H9 (cell line): ENCODE data around the gene EEF1AKMT3. TPM values are rescaled to one million over a fixed set of nuclear protein-coding genes. Genes with fewer than 3 reads are reported as not detected.

Experiments
- DNase-seq: peaks from one replicate; pipeline ENCODE4 v3.0.0-alpha.2; 2017
- H2AFZ ChIP-seq: one replicate; pipeline ENCODE4 v1.6.1; 2013; ENCODE audit warnings: mild to moderate bottlenecking, low read length, control low read depth, moderate library complexity
- H2AK5ac ChIP-seq: 2 replicates; pipeline ENCODE4 v1.6.1; 2013; ENCODE audit warnings: low read length, control low read depth, mixed read lengths; ENCODE audit not compliant: insufficient read length
- H2BK120ac ChIP-seq: one replicate; pipeline ENCODE4 v1.6.1; 2013; ENCODE audit warnings: low read depth, mild to moderate bottlenecking, low read length, control low read depth, inconsistent platforms; ENCODE audit not compliant: poor library complexity, severe bottlenecking
- H2BK12ac ChIP-seq: 2 replicates; pipeline ENCODE4 v1.6.1; 2013; ENCODE audit warnings: low read length, control low read depth, mixed read lengths, low read depth; ENCODE audit not compliant: insufficient read length
- H2BK15ac ChIP-seq: 2 replicates; pipeline ENCODE4 v1.6.1; 2013; ENCODE audit warnings: low read depth, low read length, control low read depth
- H2BK20ac ChIP-seq: one replicate; pipeline ENCODE4 v1.6.1; 2013; ENCODE audit warnings: low read depth, mild to moderate bottlenecking, low read length, control low read depth, inconsistent platforms; ENCODE audit not compliant: poor library complexity, severe bottlenecking
- H2BK5ac ChIP-seq: 2 replicates; pipeline ENCODE4 v1.6.1; 2013; ENCODE audit warnings: low read length, control low read depth, mixed read lengths; ENCODE audit not compliant: insufficient read length
- H3K14ac ChIP-seq: 2 replicates; pipeline ENCODE4 v1.6.1; 2013; ENCODE audit warnings: low read length, control low read depth; ENCODE audit not compliant: insufficient read depth
- H3K18ac ChIP-seq: 2 replicates; pipeline ENCODE4 v1.6.1; 2013; ENCODE audit warnings: low read depth, mild to moderate bottlenecking, mixed read lengths, low read length, control low read depth; ENCODE audit not compliant: insufficient read length
- H3K23ac ChIP-seq: 2 replicates; pipeline ENCODE4 v1.6.1; 2013; ENCODE audit warnings: low read length, control low read depth, mixed read lengths, low read depth; ENCODE audit not compliant: insufficient read length
- H3K23me2 ChIP-seq: 2 replicates; pipeline ENCODE4 v1.6.1; 2013; ENCODE audit warnings: low read depth, mild to moderate bottlenecking, mixed read lengths, low read length, control low read depth; ENCODE audit not compliant: insufficient read length, poor library complexity, severe bottlenecking
- H3K27ac ChIP-seq: 2 replicates; pipeline ENCODE4 v1.5.1; 2013; ENCODE audit warnings: low read length, control low read depth, mixed read lengths, low read depth; ENCODE audit not compliant: insufficient read length
- H3K27me3 ChIP-seq: 2 replicates; pipeline ENCODE4 v1.6.1; 2013; ENCODE audit warnings: low read length, control low read depth, inconsistent platforms; ENCODE audit not compliant: insufficient read depth
- H3K4ac ChIP-seq: 2 replicates; pipeline ENCODE4 v1.6.1; 2013; ENCODE audit warnings: low read depth, mild to moderate bottlenecking, control low read depth, inconsistent platforms, low read length, moderate library complexity
- H3K4me1 ChIP-seq: 2 replicates; pipeline ENCODE4 v1.6.1; 2013; ENCODE audit warnings: low read length, control low read depth, inconsistent platforms; ENCODE audit not compliant: insufficient read depth
- H3K4me2 ChIP-seq: 2 replicates; pipeline ENCODE4 v1.6.1; 2013; ENCODE audit warnings: low read length, control low read depth, mixed read lengths; ENCODE audit not compliant: insufficient read length, insufficient read depth
- H3K56ac ChIP-seq: 2 replicates; pipeline ENCODE4 v1.6.1; 2013; ENCODE audit warnings: low read depth, mild to moderate bottlenecking, mixed read lengths, low read length, control low read depth; ENCODE audit not compliant: insufficient read length
- H3K79me1 ChIP-seq: 2 replicates; pipeline ENCODE4 v1.6.1; 2013; ENCODE audit warnings: low read depth, mild to moderate bottlenecking, moderate library complexity, low read length, control low read depth, inconsistent platforms; ENCODE audit not compliant: insufficient read depth, poor library complexity, severe bottlenecking
- H3K79me2 ChIP-seq: 2 replicates; pipeline ENCODE4 v1.6.1; 2013; ENCODE audit warnings: low read length, control low read depth, inconsistent platforms; ENCODE audit not compliant: insufficient read depth
- H3K9ac ChIP-seq: 2 replicates; pipeline ENCODE4 v1.6.1; 2013; ENCODE audit warnings: low read length, control low read depth, mixed read lengths; ENCODE audit not compliant: insufficient read length; ENCODE audit errors: extremely low read depth
- H3K9me3 ChIP-seq: one replicate; pipeline ENCODE4 v1.6.1; 2013; ENCODE audit warnings: low read depth, low read length, inconsistent platforms; ENCODE audit not compliant: control insufficient read depth
- H3T11ph ChIP-seq: one replicate; pipeline ENCODE4 v1.6.1; 2013; ENCODE audit warnings: mild to moderate bottlenecking, low read length, control low read depth, inconsistent platforms
- H4K20me1 ChIP-seq: one replicate; pipeline ENCODE4 v1.6.1; 2013; ENCODE audit not compliant: control insufficient read depth, insufficient read length, insufficient read depth
- H4K5ac ChIP-seq: 2 replicates; pipeline ENCODE4 v1.6.1; 2013; ENCODE audit warnings: low read depth, mild to moderate bottlenecking, mixed read lengths, low read length, control low read depth; ENCODE audit not compliant: insufficient read length
- H4K8ac ChIP-seq: replicated peaks from 2 replicates; pipeline ENCODE4 v1.6.1; 2013; ENCODE audit warnings: low read length, control low read depth, mixed read lengths, low read depth; ENCODE audit not compliant: insufficient read length
- H4K91ac ChIP-seq: 2 replicates; pipeline ENCODE4 v1.6.1; 2013; ENCODE audit warnings: low read depth, mild to moderate bottlenecking, moderate library complexity, mixed read lengths, low read length, control low read depth; ENCODE audit not compliant: insufficient read length
- H3K27ac Mint-ChIP-seq, 3 experiments: 2 replicates in 2 of 3; 3 replicates in 1 of 3; pipeline ENCODE4 v1.8.0; 2020 to 2021; ENCODE audit warnings: mixed read lengths in 3 of 3, mild to moderate bottlenecking in 1 of 3, moderate library complexity in 1 of 3
- H3K27me3 Mint-ChIP-seq: 2 replicates; pipeline ENCODE4 v1.8.0; 2021; ENCODE audit warnings: low read depth, mild to moderate bottlenecking, moderate library complexity, mixed read lengths
- H3K36me3 Mint-ChIP-seq, 3 experiments: 2 replicates in 2 of 3; 3 replicates in 1 of 3; pipeline ENCODE4 v1.8.0; 2020 to 2021; ENCODE audit warnings: low read depth in 3 of 3, mixed read lengths in 3 of 3; ENCODE audit not compliant: insufficient read depth in 1 of 3
- H3K4me1 Mint-ChIP-seq, 2 experiments: 2 replicates each; pipeline ENCODE4 v1.8.0; 2020; ENCODE audit warnings: mixed read lengths in 2 of 2
- H3K4me3 Mint-ChIP-seq, 2 experiments: 2 replicates in 1 of 2; 3 replicates in 1 of 2; pipeline ENCODE4 v1.8.0; 2020 to 2021; ENCODE audit warnings: mild to moderate bottlenecking in 2 of 2, mixed read lengths in 2 of 2, moderate library complexity in 1 of 2
- H3K9me3 Mint-ChIP-seq, 2 experiments: 2 replicates in 1 of 2; 3 replicates in 1 of 2; pipeline ENCODE4 v1.8.0; 2020; ENCODE audit warnings: mild to moderate bottlenecking in 2 of 2, mixed read lengths in 2 of 2, moderate library complexity in 1 of 2
- CTCF ChIP-seq: fragments of 200-600 bp; sonication (generic); conservative IDR thresholded peaks from 3 replicates; pipeline ENCODE4 v1.8.0; 2021; ENCODE audit warnings: antibody characterized with exemption, mild to moderate bottlenecking
- WGBS: extraction: QIAGEN DNeasy Blood & Tissue Kit; methylation state at CpG from one replicate; pipeline ENCODE4 v1.1.7; 2013; ENCODE audit warnings: missing lambda C conversion rate, low lambda C conversion rate, mixed read lengths; ENCODE audit not compliant: insufficient read length; ENCODE audit errors: extremely low coverage; 5-methylcytosine and 5-hydroxymethylcytosine counted together
- total RNA-seq: library from RNA; stranded (reverse); gene quantifications from 2 replicates; pipeline ENCODE4 v1.2.1, GENCODE V29; 2021

Gene EEF1AKMT3
- total RNA-seq, 1 experiment from 2014 or later, result 2.9 TPM

GRCh38 chr12:57752668-57753000 lies 19.8 kb upstream of the EEF1AKMT3 start:
- no peak overlapping the region for H3K23ac ChIP-seq
- no peak overlapping the region for H3K14ac ChIP-seq
- no peak overlapping the region for H2AFZ ChIP-seq
- H3K27ac Mint-ChIP-seq, result peak overlapping the region in 2 of 3 experiments; percentile 10 to 81; a peak in 2 of 7 replicates
- H3K4ac ChIP-seq, result no peak overlapping the region
- peaks cover 43 to 44% of the 10 kb centered on the region in 2 experiments for H3K4me1 Mint-ChIP-seq
- no CpG with 5 or more reads among the region's 5 CpGs for WGBS
- peak overlapping the region; percentile 96 to 98 for H3K4me3 Mint-ChIP-seq
- H3K18ac ChIP-seq, result no peak overlapping the region
- peaks cover 17% of the 10 kb centered on the region for H3K23me2 ChIP-seq
- no peaks in the 10 kb centered on the region for H4K20me1 ChIP-seq
- H3K27ac ChIP-seq, result no peak overlapping the region
- H4K91ac ChIP-seq, result no peak overlapping the region
- H3K27me3 Mint-ChIP-seq, result peaks cover 23% of the 10 kb centered on the region
- H3K9me3 Mint-ChIP-seq, result peaks cover 0 to 2% of the 10 kb centered on the region in 2 experiments; a peak in 2 of 5 replicates
- no peak overlapping the region for H3K56ac ChIP-seq
- H3K4me1 ChIP-seq, result 0 out of 2 replicates have a peak, but pooled peaks cover 7% of the 10 kb centered on the region
- H3K27me3 ChIP-seq, result peaks cover 11% of the 10 kb centered on the region
- peaks cover 30 to 46% (median 39%) of the 10 kb centered on the region in 3 experiments for H3K36me3 Mint-ChIP-seq
- H2BK15ac ChIP-seq, result no peak overlapping the region
- H2BK5ac ChIP-seq, result no peak overlapping the region
- H3K9me3 ChIP-seq, result no peaks in the 10 kb centered on the region
- no peak for TF ChIP-seq CTCF
- peaks cover 13% of the 10 kb centered on the region; the same call in 1 of the 2 replicates for H3K79me2 ChIP-seq
- H2BK12ac ChIP-seq, result no peak overlapping the region
- H2BK20ac ChIP-seq, result no peak overlapping the region
- H2BK120ac ChIP-seq, result no peak overlapping the region
- no peak overlapping the region for H3T11ph ChIP-seq
- H4K5ac ChIP-seq, result no peak overlapping the region
- peak overlapping the region; percentile 50 for H3K4me2 ChIP-seq
- no peak overlapping the region for H3K9ac ChIP-seq
- no peak overlapping the region for H4K8ac ChIP-seq
- H3K79me1 ChIP-seq, result no peaks in the 10 kb centered on the region
- DNase-seq, result no peak
- H2AK5ac ChIP-seq, result no peak overlapping the region
